ENCODE data around the gene CHADL.
"Not testable (repeated sequence)": the region's sequence is repeated elsewhere in the genome, so short reads cannot be mapped to it uniquely, and the experiment has no call there.

CHADL gene

GRCh38 chr22:41240377-41241132 is at the start of gene CHADL:
Gene CHADL, minus strand, starts transcription at chr22:41240931. Its CDS starts 50 bp downstream, at chr22:41240881.
- no peak for DNase-seq

GRCh38 chr22:41289671-41290070 is 48.9 kb upstream of the CHADL start:
- no peak for DNase-seq

- DNase-seq: peak; percentile 26
These were observed 47.7 kb upstream of the CHADL start for GRCh38 chr22:41288245-41288946.

- DNase-seq: peak; percentile 18
These were observed 45.9 kb upstream of the CHADL start for GRCh38 chr22:41286639-41287091.

- peak; percentile 99 for DNase-seq
These were observed 45.3 kb upstream of the CHADL start, which contains the start of gene RANGAP1 for GRCh38 chr22:41285820-41286638. Gene RANGAP1, minus strand, starts transcription at chr22:41286187. Its CDS starts 5,143 bp downstream, at chr22:41281044.

GRCh38 chr22:41285441-41285819 is 44.7 kb upstream of the CHADL start:
- DNase-seq: peak; percentile 63

GRCh38 chr22:41284465-41284864 is 43.7 kb upstream of the CHADL start:
- no peak for DNase-seq

- no peak for DNase-seq
These were observed 40.1 kb upstream of the CHADL start for GRCh38 chr22:41280854-41281253.

- no peak for DNase-seq
These were observed 39.3 kb upstream of the CHADL start for GRCh38 chr22:41280065-41280464.

GRCh38 chr22:41274856-41275255 is 34.1 kb upstream of the CHADL start:
- no peak for DNase-seq

GRCh38 chr22:41273128-41273527 is 32.4 kb upstream of the CHADL start:
- DNase-seq: no peak

- DNase-seq: no peak
These were observed 31.1 kb upstream of the CHADL start for GRCh38 chr22:41271787-41272186.

GRCh38 chr22:41267958-41268357 is 27.2 kb upstream of the CHADL start:
- DNase-seq: no peak

GRCh38 chr22:41264408-41264941 is 23.7 kb upstream of the CHADL start:
- no peak for DNase-seq

GRCh38 chr22:41263704-41264103 is 23.0 kb upstream of the CHADL start:
- DNase-seq: no peak

- no peak for DNase-seq
These were observed 21.6 kb upstream of the CHADL start for GRCh38 chr22:41262250-41262765.

- DNase-seq: no peak
These were observed 21.0 kb upstream of the CHADL start for GRCh38 chr22:41261541-41262249.

- no peak for DNase-seq
These were observed 20.1 kb upstream of the CHADL start for GRCh38 chr22:41260871-41261270.

GRCh38 chr22:41259756-41260155 is 19.0 kb upstream of the CHADL start:
- DNase-seq: not testable (repeated sequence)

- no peak for DNase-seq
These were observed 17.0 kb upstream of the CHADL start for GRCh38 chr22:41257696-41258095.

- DNase-seq: no peak
These were observed 15.8 kb upstream of the CHADL start for GRCh38 chr22:41256254-41257253.
